Measurements from ENCODE around the gene MAPK13. TPM values are rescaled to one million over a fixed set of nuclear protein-coding genes. Genes with fewer than 3 reads are reported as not detected.
"Not testable (repeated sequence)": the region's sequence is repeated elsewhere in the genome, so short reads cannot be mapped to it uniquely, and the experiment has no call there.

The MAPK13 gene
- total and polyA plus RNA-seq, 2 experiments from 2014 or later, result 2.9 to 6.6 TPM

DNA sequence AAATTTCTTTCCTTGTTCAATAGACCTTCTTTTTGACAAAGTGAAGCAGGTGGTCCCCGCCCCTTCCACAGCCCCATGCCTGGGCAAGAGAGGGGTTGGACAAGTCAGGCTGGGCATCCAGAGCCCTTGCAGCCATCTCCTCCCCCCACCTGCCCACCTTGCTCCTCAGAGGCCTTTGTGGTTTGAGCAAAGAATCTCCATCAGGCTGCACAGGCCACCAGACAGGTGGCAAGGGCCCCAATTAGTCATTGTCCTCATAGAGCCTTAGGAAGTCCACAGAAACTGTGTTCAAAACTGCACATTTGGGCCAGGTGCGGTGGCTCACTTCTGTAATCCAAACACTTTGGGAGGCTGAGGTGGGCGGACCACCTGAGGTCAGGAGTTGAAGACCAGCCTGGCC lies 1.5 kb upstream of the MAPK13 start:
- no peak overlapping the region for H3K4me3 ChIP-seq
- no peaks in the 10 kb centered on the region for H3K79me2 ChIP-seq (ENCODE audit: insufficient read depth)
- H3K9ac ChIP-seq, result no peak overlapping the region
- no peak overlapping the region for H2AFZ ChIP-seq
- no peak overlapping the region for H3K27ac ChIP-seq
- no peaks in the 10 kb centered on the region for H4K20me1 ChIP-seq (ENCODE audit: insufficient read depth)
- H3F3A ChIP-seq (ENCODE audit: insufficient read depth), result peaks cover 14% of the 10 kb centered on the region; the same call in 1 of the 2 replicates
- H3K4me1 ChIP-seq (ENCODE audit: insufficient read depth), result peaks cover 41% of the 10 kb centered on the region
- no peaks in the 10 kb centered on the region for H3K9me3 ChIP-seq (ENCODE audit: low read depth)
- in situ Hi-C loops (cut with MboI), result loop anchor here (10.0 kb wide), 1 partner anchor 236 kb away; no protein-coding TSS in a partner anchor
- DNase-seq, result no peak
- no peak overlapping the region for H3K4me2 ChIP-seq (ENCODE audit: unreplicated experiment)
- no peaks in the 10 kb centered on the region for H3K27me3 ChIP-seq (replicated peaks; ENCODE audit: insufficient read depth)
- H3K36me3 ChIP-seq (ENCODE audit: low read depth), result no peaks in the 10 kb centered on the region
- H3K9me2 ChIP-seq (ENCODE audit: insufficient read depth), result no peaks in the 10 kb centered on the region
- 83 to 99% methylated on average over 2 to 3 of the region's 3 CpGs for WGBS, 2 experiments (ENCODE audit: low coverage in 1 of 2, low lambda C conversion rate in 2 of 2, missing lambda C conversion rate in 2 of 2)
- TF ChIP-seq EZH2phosphoT487 (IDR thresholded peaks at IDR 0.05; ENCODE audit: insufficient read depth, low read depth) (no peak), EZH2 (IDR thresholded peaks at IDR 0.05; ENCODE audit: insufficient read depth, poor library complexity, severe bottlenecking) (no peak)

- H3F3A ChIP-seq (ENCODE audit: insufficient read depth), result peaks cover 14% of the 10 kb centered on the region; the same call in 1 of the 2 replicates
- H3K36me3 ChIP-seq (ENCODE audit: low read depth); H3K4me3 ChIP-seq; H3K4me2 ChIP-seq (ENCODE audit: unreplicated experiment); H4K20me1 ChIP-seq (ENCODE audit: insufficient read depth); H3K27me3 ChIP-seq (replicated peaks; ENCODE audit: insufficient read depth); H3K79me2 ChIP-seq (ENCODE audit: insufficient read depth); H3K27ac ChIP-seq; H3K9me3 ChIP-seq (ENCODE audit: low read depth); H3K9me2 ChIP-seq (ENCODE audit: insufficient read depth); H3K9ac ChIP-seq; H2AFZ ChIP-seq; DNase-seq: not testable (repeated sequence)
- in situ Hi-C loops (cut with MboI), result loop anchor here (10.0 kb wide), 1 partner anchor 235 kb away; no protein-coding TSS in a partner anchor
- H3K4me1 ChIP-seq (ENCODE audit: insufficient read depth), result peaks cover 38% of the 10 kb centered on the region
- 92 to 93% methylated on average over 16 of the region's 16 CpGs for WGBS, 2 experiments (ENCODE audit: low coverage in 1 of 2, low lambda C conversion rate in 2 of 2, missing lambda C conversion rate in 2 of 2)
Measured at GRCh38 chr6:36129334-36129733, 979 bp upstream of the MAPK13 start.

GRCh38 chr6:36130667-36131510 lies 576 bp downstream of the MAPK13 start:
- Histone ChIP-seq H3K27ac (peak overlapping the region; percentile 13; the same call in 1 of the 2 replicates), H4K20me1 (ENCODE audit: insufficient read depth) (no peaks in the 10 kb centered on the region), H3K9me3 (ENCODE audit: low read depth) (no peaks in the 10 kb centered on the region), H3K4me1 (ENCODE audit: insufficient read depth) (peaks cover 38% of the 10 kb centered on the region), H2AFZ (peak overlapping the region; percentile 79), H3K9ac (peak overlapping the region; percentile 47), H3K79me2 (ENCODE audit: insufficient read depth) (no peaks in the 10 kb centered on the region), H3K9me2 (ENCODE audit: insufficient read depth) (no peaks in the 10 kb centered on the region), H3K36me3 (ENCODE audit: low read depth) (no peaks in the 10 kb centered on the region), H3K4me2 (ENCODE audit: unreplicated experiment) (peak overlapping the region; percentile 47), H3F3A (ENCODE audit: insufficient read depth) (peaks cover 14% of the 10 kb centered on the region; the same call in 1 of the 2 replicates), H3K27me3 (replicated peaks; ENCODE audit: insufficient read depth) (no peaks in the 10 kb centered on the region), H3K4me3 (peak overlapping the region; percentile 59)
- in situ Hi-C loops (cut with MboI), result no loop called here
- no peak for TF ChIP-seq EZH2phosphoT487 (IDR thresholded peaks at IDR 0.05; ENCODE audit: insufficient read depth, low read depth)
- DNase-seq, result peak; percentile 39
- 21 to 28% methylated on average over 32 to 43 of the region's 52 CpGs for WGBS, 2 experiments (ENCODE audit: low coverage in 1 of 2, low lambda C conversion rate in 2 of 2, missing lambda C conversion rate in 2 of 2)

DNA sequence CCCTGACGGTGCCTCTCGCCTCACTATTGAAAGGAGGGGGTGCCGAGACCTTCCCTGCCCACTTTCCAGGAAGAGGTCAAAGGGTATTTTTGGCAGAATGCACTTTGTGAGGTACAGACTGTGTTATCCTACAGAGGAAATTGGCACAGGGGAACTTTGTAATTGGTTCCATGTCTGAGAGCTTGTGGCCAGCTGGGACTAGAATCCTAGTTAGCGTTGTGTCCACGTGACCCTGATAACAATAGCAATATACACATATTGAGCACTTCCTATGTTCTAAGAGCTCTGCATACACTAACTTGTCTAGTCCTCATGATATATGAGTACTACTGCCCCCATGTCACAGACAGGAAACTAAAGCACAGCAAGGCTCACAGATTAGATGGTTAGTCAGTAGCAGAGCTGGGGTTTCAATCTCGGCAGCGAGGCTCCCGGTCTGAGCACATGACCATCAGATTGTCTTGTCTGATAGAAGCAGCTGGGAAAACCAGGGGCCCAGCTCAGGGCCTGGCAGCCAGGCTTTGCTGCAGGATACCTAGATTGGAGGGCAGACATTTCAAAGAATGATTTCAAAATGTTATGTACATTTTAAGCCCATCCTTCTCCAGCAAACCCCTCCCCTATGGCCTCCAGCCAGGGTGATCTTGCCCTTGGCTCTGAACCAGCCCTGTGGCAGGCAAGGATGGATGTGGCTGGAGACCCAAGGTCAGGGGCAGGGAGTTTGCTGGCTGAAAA lies 1.4 kb downstream of the MAPK13 start:
- Histone ChIP-seq H4K20me1 (ENCODE audit: insufficient read depth) (no peaks in the 10 kb centered on the region), H3K9me2 (ENCODE audit: insufficient read depth) (no peaks in the 10 kb centered on the region), H3K9ac (peak overlapping the region; percentile 47), H3K4me3 (peak overlapping the region; percentile 59; the same call in 1 of the 2 replicates), H2AFZ (peak overlapping the region; percentile 79), H3K4me1 (ENCODE audit: insufficient read depth) (peaks cover 33% of the 10 kb centered on the region), H3K36me3 (ENCODE audit: low read depth) (no peaks in the 10 kb centered on the region), H3K9me3 (ENCODE audit: low read depth) (no peaks in the 10 kb centered on the region), H3K4me2 (ENCODE audit: unreplicated experiment) (peak overlapping the region; percentile 47), H3K27me3 (replicated peaks; ENCODE audit: insufficient read depth) (no peaks in the 10 kb centered on the region), H3K27ac (peak overlapping the region; percentile 13; the same call in 1 of the 2 replicates), H3K79me2 (ENCODE audit: insufficient read depth) (no peaks in the 10 kb centered on the region), H3F3A (ENCODE audit: insufficient read depth) (peaks cover 10% of the 10 kb centered on the region; the same call in 1 of the 2 replicates)
- TF ChIP-seq EZH2phosphoT487 (IDR thresholded peaks at IDR 0.05; ENCODE audit: insufficient read depth, low read depth) (no peak), EZH2 (IDR thresholded peaks at IDR 0.05; ENCODE audit: insufficient read depth, poor library complexity, severe bottlenecking) (no peak)
- peak; percentile 69 for DNase-seq
- 6% methylated on average over 7 to 8 of the region's 8 CpGs for WGBS, 2 experiments (ENCODE audit: low coverage in 1 of 2, low lambda C conversion rate in 2 of 2, missing lambda C conversion rate in 2 of 2)
- in situ Hi-C loops (cut with MboI), result no loop called here
